ENCODE data around the gene SCARF1.

SCARF1 gene

DNA sequence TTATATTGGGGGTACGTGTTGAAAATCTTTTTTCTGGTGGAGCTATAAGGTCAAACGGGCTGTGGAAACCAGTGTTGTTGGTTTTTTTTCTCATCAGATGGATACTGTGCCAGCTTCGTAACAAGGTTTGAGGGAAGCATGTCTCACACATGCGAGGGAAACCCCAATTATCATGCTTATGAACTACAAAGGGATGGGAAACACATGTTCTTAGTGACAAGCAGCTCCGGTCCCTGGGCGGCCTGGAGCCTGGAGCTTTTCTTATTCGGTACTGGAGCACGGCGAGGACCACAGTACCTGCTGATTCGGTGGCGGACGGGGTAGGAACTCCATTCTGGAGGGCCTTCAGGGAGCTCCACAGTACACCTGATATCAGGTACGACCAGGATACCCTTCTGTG lies 29.4 kb downstream of the SCARF1 start:
- Histone ChIP-seq H4K91ac (ENCODE audit: low read depth, low read length, poor library complexity) (no peak overlapping the region), H3K18ac (ENCODE audit: low read length) (no peak overlapping the region), H2AK5ac (ENCODE audit: low read depth, low read length) (no peak overlapping the region), H3K36me3 (replicated peaks in 1 of 2; ENCODE audit: control insufficient read depth in 2 of 2, insufficient read depth in 2 of 2, low read length in 2 of 2) (peaks cover 7 to 80% of the 10 kb centered on the region in 2 donors), H2AFZ (ENCODE audit: low read length) (no peak overlapping the region), H3K9me3 (replicated peaks in 1 of 2; ENCODE audit: control insufficient read depth in 2 of 2, insufficient read depth in 1 of 2, low read depth in 1 of 2, low read length in 2 of 2) (no peaks in the 10 kb centered on the region), H3K27ac (replicated peaks; ENCODE audit: low read length) (no peak overlapping the region), H3K9ac (ENCODE audit: low read depth, low read length, poor library complexity) (no peak overlapping the region), H4K8ac (ENCODE audit: low read depth, low read length) (no peak overlapping the region), H3K27me3 (ENCODE audit: control insufficient read depth in 3 of 3, insufficient read depth in 3 of 3, low read depth in 1 of 3, low read length in 3 of 3) (no peaks in the 10 kb centered on the region), H2BK15ac (ENCODE audit: low read length) (peak overlapping the region; percentile 47), H3K4me2 (ENCODE audit: insufficient read depth, low read length, poor library complexity, severe bottlenecking) (no peak overlapping the region), H3K23ac (ENCODE audit: low read depth, low read length, poor library complexity) (no peak overlapping the region), H2BK12ac (ENCODE audit: low read length) (no peak overlapping the region), H3K4ac (ENCODE audit: low read length) (no peak overlapping the region), H3K4me3 (ENCODE audit: low read length in 2 of 2) (no peak overlapping the region), H2BK5ac (ENCODE audit: low read length) (peak overlapping the region; percentile 26), H2BK120ac (ENCODE audit: low read depth, low read length) (no peak overlapping the region), H3K79me1 (ENCODE audit: low read depth, low read length) (peaks cover 3% of the 10 kb centered on the region), H3K4me1 (ENCODE audit: control insufficient read depth in 2 of 2, insufficient read depth in 1 of 2, low read depth in 1 of 2, low read length in 2 of 2) (peaks cover 0 to 10% of the 10 kb centered on the region in 2 donors), H3K14ac (ENCODE audit: low read length) (no peak overlapping the region)
- no CpG with 5 or more reads among the region's 13 CpGs for WGBS, 2 donors (ENCODE audit: extremely low coverage in 2 of 2, insufficient read length in 2 of 2, insufficient replicate concordance in 1 of 2)
- DNase-seq (ENCODE audit: low spot score), result no peak

DNA sequence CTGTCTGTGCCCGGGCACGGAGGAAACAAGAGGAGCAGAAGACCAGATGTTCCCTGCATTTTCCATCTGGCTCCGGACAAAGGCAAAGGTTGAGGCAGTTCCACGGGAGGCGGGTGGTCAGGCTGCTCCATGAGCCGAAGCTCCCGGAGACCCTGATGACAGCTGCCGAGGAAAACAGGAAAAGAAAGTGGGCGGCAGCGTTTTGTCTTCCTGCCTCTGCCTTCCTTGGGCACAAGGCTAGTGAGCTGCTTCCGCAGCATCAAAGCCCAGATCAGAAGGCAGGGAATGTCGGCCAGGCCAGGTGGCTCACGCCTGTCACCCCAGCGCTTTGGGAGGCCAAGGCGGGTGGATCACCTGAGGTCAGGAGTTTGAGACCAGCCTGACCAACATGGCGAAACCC lies 33.1 kb downstream of the SCARF1 start:
- H3K18ac ChIP-seq (ENCODE audit: low read length), result no peak overlapping the region
- no peaks in the 10 kb centered on the region for H3K4me1 ChIP-seq (ENCODE audit: control insufficient read depth in 2 of 2, insufficient read depth in 1 of 2, low read depth in 1 of 2, low read length in 2 of 2)
- H4K8ac ChIP-seq (ENCODE audit: low read depth, low read length), result no peak overlapping the region
- no peak overlapping the region for H3K14ac ChIP-seq (ENCODE audit: low read length)
- H4K91ac ChIP-seq (ENCODE audit: low read depth, low read length, poor library complexity), result no peak overlapping the region
- no peak overlapping the region for H3K23ac ChIP-seq (ENCODE audit: low read depth, low read length, poor library complexity)
- no peak overlapping the region for H3K4ac ChIP-seq (ENCODE audit: low read length)
- H2BK15ac ChIP-seq (ENCODE audit: low read length), result no peak overlapping the region
- H3K4me2 ChIP-seq (ENCODE audit: insufficient read depth, low read length, poor library complexity, severe bottlenecking), result no peak overlapping the region
- WGBS, 2 donors (ENCODE audit: extremely low coverage in 2 of 2, insufficient read length in 2 of 2, insufficient replicate concordance in 1 of 2), result no CpG with 5 or more reads among the region's 16 CpGs
- no peaks in the 10 kb centered on the region for H3K27me3 ChIP-seq (ENCODE audit: control insufficient read depth in 3 of 3, insufficient read depth in 3 of 3, low read depth in 1 of 3, low read length in 3 of 3)
- no peaks in the 10 kb centered on the region for H3K79me1 ChIP-seq (ENCODE audit: low read depth, low read length)
- no peak overlapping the region for H3K27ac ChIP-seq (replicated peaks; ENCODE audit: low read length)
- H2BK12ac ChIP-seq (ENCODE audit: low read length), result no peak overlapping the region
- no peak overlapping the region for H3K4me3 ChIP-seq (ENCODE audit: low read length in 2 of 2)
- H3K9me3 ChIP-seq (replicated peaks in 1 of 2; ENCODE audit: control insufficient read depth in 2 of 2, insufficient read depth in 1 of 2, low read depth in 1 of 2, low read length in 2 of 2), result no peaks in the 10 kb centered on the region
- H3K36me3 ChIP-seq (replicated peaks in 1 of 2; ENCODE audit: control insufficient read depth in 2 of 2, insufficient read depth in 2 of 2, low read length in 2 of 2), result peaks cover 7 to 83% of the 10 kb centered on the region in 2 donors
- H2BK5ac ChIP-seq (ENCODE audit: low read length), result no peak overlapping the region
- H2AFZ ChIP-seq (ENCODE audit: low read length), result no peak overlapping the region
- H2AK5ac ChIP-seq (ENCODE audit: low read depth, low read length), result no peak overlapping the region
- no peak overlapping the region for H3K9ac ChIP-seq (ENCODE audit: low read depth, low read length, poor library complexity)
- no peak for DNase-seq (ENCODE audit: low spot score)
- no peak overlapping the region for H2BK120ac ChIP-seq (ENCODE audit: low read depth, low read length)

DNA sequence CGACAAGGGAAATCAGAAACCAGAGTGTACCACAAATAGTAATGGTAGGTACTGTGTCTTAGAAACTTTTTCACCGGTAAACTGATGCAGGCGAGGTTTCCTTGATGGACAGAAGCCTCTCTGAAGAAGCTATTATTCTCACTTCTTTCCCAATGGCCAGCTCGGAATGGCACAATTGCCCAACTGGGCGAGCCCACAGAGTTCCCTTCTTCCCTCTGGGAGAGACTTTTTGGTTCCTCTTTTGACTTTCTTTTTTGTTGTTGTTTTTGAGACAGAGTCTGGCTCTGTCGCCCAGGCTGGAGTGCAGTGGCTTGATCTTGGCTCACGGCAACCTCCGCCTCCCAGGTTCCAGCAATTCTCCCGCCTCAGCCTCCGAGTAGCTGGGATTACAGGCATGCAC lies 33.8 kb downstream of the SCARF1 start:
- no peaks in the 10 kb centered on the region for H3K79me1 ChIP-seq (ENCODE audit: low read depth, low read length)
- H3K4me2 ChIP-seq (ENCODE audit: insufficient read depth, low read length, poor library complexity, severe bottlenecking), result no peak overlapping the region
- H2BK15ac ChIP-seq (ENCODE audit: low read length), result no peak overlapping the region
- no peak overlapping the region for H2AFZ ChIP-seq (ENCODE audit: low read length)
- H3K14ac ChIP-seq (ENCODE audit: low read length), result no peak overlapping the region
- no peak overlapping the region for H4K8ac ChIP-seq (ENCODE audit: low read depth, low read length)
- no peak overlapping the region for H2BK120ac ChIP-seq (ENCODE audit: low read depth, low read length)
- WGBS, 2 donors (ENCODE audit: extremely low coverage in 2 of 2, insufficient read length in 2 of 2, insufficient replicate concordance in 1 of 2), result no CpG with 5 or more reads among the region's 10 CpGs
- no peak overlapping the region for H2BK12ac ChIP-seq (ENCODE audit: low read length)
- H3K9ac ChIP-seq (ENCODE audit: low read depth, low read length, poor library complexity), result no peak overlapping the region
- H3K4ac ChIP-seq (ENCODE audit: low read length), result no peak overlapping the region
- no peak overlapping the region for H3K27ac ChIP-seq (replicated peaks; ENCODE audit: low read length)
- no peak for DNase-seq (ENCODE audit: low spot score)
- H3K4me1 ChIP-seq (ENCODE audit: control insufficient read depth in 2 of 2, insufficient read depth in 1 of 2, low read depth in 1 of 2, low read length in 2 of 2), result peaks cover 0 to 4% of the 10 kb centered on the region in 2 donors
- H2BK5ac ChIP-seq (ENCODE audit: low read length), result no peak overlapping the region
- H3K4me3 ChIP-seq (ENCODE audit: low read length in 2 of 2), result no peak overlapping the region
- no peak overlapping the region for H3K18ac ChIP-seq (ENCODE audit: low read length)
- no peak overlapping the region for H3K23ac ChIP-seq (ENCODE audit: low read depth, low read length, poor library complexity)
- H3K27me3 ChIP-seq (ENCODE audit: control insufficient read depth in 3 of 3, insufficient read depth in 3 of 3, low read depth in 1 of 3, low read length in 3 of 3), result no peaks in the 10 kb centered on the region
- no peak overlapping the region for H4K91ac ChIP-seq (ENCODE audit: low read depth, low read length, poor library complexity)
- peaks cover 7 to 85% of the 10 kb centered on the region in 2 donors for H3K36me3 ChIP-seq (replicated peaks in 1 of 2; ENCODE audit: control insufficient read depth in 2 of 2, insufficient read depth in 2 of 2, low read length in 2 of 2)
- H3K9me3 ChIP-seq (replicated peaks in 1 of 2; ENCODE audit: control insufficient read depth in 2 of 2, insufficient read depth in 1 of 2, low read depth in 1 of 2, low read length in 2 of 2), result no peaks in the 10 kb centered on the region
- no peak overlapping the region for H2AK5ac ChIP-seq (ENCODE audit: low read depth, low read length)

DNA sequence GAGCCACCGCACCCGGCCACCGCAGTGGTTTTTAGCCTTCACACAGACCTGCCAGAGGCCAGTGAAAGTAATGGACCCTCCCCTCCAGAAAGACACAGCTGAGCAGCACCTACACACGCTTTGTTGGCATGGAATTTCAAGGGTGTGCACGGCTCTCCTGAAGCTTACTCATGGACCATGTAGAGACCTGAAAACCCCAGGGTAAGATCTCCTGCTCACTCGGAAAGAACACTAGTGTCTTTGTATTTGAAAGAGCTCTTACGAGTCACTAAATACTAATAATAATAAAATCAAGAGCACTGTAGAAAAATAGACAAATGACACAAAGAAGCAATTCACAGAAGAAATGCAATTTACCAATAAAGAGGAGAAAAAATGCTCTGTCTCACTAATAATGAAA lies 36.9 kb downstream of the SCARF1 start:
- Histone ChIP-seq H2BK15ac (ENCODE audit: low read length) (no peak overlapping the region), H4K8ac (ENCODE audit: low read depth, low read length) (no peak overlapping the region), H4K91ac (ENCODE audit: low read depth, low read length, poor library complexity) (no peak overlapping the region), H3K27ac (replicated peaks; ENCODE audit: low read length) (no peak overlapping the region), H3K79me1 (ENCODE audit: low read depth, low read length) (no peaks in the 10 kb centered on the region), H3K4me1 (ENCODE audit: control insufficient read depth in 2 of 2, insufficient read depth in 1 of 2, low read depth in 1 of 2, low read length in 2 of 2) (peaks cover 0 to 18% of the 10 kb centered on the region in 2 donors), H2BK12ac (ENCODE audit: low read length) (no peak overlapping the region), H2BK120ac (ENCODE audit: low read depth, low read length) (no peak overlapping the region), H3K4me2 (ENCODE audit: insufficient read depth, low read length, poor library complexity, severe bottlenecking) (no peak overlapping the region), H3K18ac (ENCODE audit: low read length) (no peak overlapping the region), H2AFZ (ENCODE audit: low read length) (no peak overlapping the region), H2AK5ac (ENCODE audit: low read depth, low read length) (no peak overlapping the region), H3K9me3 (replicated peaks in 1 of 2; ENCODE audit: control insufficient read depth in 2 of 2, insufficient read depth in 1 of 2, low read depth in 1 of 2, low read length in 2 of 2) (no peaks in the 10 kb centered on the region), H2BK5ac (ENCODE audit: low read length) (no peak overlapping the region), H3K9ac (ENCODE audit: low read depth, low read length, poor library complexity) (no peak overlapping the region), H3K14ac (ENCODE audit: low read length) (no peak overlapping the region), H3K36me3 (replicated peaks in 1 of 2; ENCODE audit: control insufficient read depth in 2 of 2, insufficient read depth in 2 of 2, low read length in 2 of 2) (peaks cover 4 to 91% of the 10 kb centered on the region in 2 donors), H3K27me3 (ENCODE audit: control insufficient read depth in 3 of 3, insufficient read depth in 3 of 3, low read depth in 1 of 3, low read length in 3 of 3) (no peaks in the 10 kb centered on the region), H3K4ac (ENCODE audit: low read length) (no peak overlapping the region), H3K23ac (ENCODE audit: low read depth, low read length, poor library complexity) (no peak overlapping the region), H3K4me3 (ENCODE audit: low read length in 2 of 2) (no peak overlapping the region)
- no CpG with 5 or more reads among the region's 7 CpGs for WGBS, 2 donors (ENCODE audit: extremely low coverage in 2 of 2, insufficient read length in 2 of 2, insufficient replicate concordance in 1 of 2)
- no peak for DNase-seq (ENCODE audit: low spot score)

All from neuronal stem cell (in vitro differentiated cells).